Neuronal stem cell (in vitro differentiated cells): Measurements from ENCODE around the gene ALB.

Experiments
- DNase-seq: peaks from one replicate; pipeline ENCODE4 v3.0.0-alpha.2; 2013; ENCODE audit warnings: low spot score
- H2AFZ ChIP-seq: one replicate; pipeline ENCODE4 v1.6.1; 2013; ENCODE audit warnings: mild to moderate bottlenecking, low read length, inconsistent platforms
- H2AK5ac ChIP-seq: 2 replicates; pipeline ENCODE4 v1.6.1; 2013; ENCODE audit warnings: low read depth, mild to moderate bottlenecking, inconsistent platforms, low read length, moderate library complexity, mixed read lengths
- H2BK120ac ChIP-seq: 2 replicates; pipeline ENCODE4 v1.6.1; 2013; ENCODE audit warnings: low read depth, mild to moderate bottlenecking, inconsistent platforms, low read length, moderate library complexity, mixed read lengths
- H2BK12ac ChIP-seq: one replicate; pipeline ENCODE4 v1.6.1; 2013; ENCODE audit warnings: low read length, inconsistent platforms
- H2BK15ac ChIP-seq: 2 replicates; pipeline ENCODE4 v1.6.1; 2013; ENCODE audit warnings: mild to moderate bottlenecking, low read length, inconsistent platforms, mixed read lengths
- H2BK5ac ChIP-seq: one replicate; pipeline ENCODE4 v1.6.1; 2013; ENCODE audit warnings: inconsistent platforms, mild to moderate bottlenecking, low read length, moderate library complexity
- H3K14ac ChIP-seq: one replicate; pipeline ENCODE4 v1.6.1; 2013; ENCODE audit warnings: low read length, inconsistent platforms
- H3K18ac ChIP-seq: 2 replicates; pipeline ENCODE4 v1.6.1; 2013; ENCODE audit warnings: low read length, inconsistent platforms
- H3K23ac ChIP-seq: 2 replicates; pipeline ENCODE4 v1.6.1; 2013; ENCODE audit warnings: low read depth, mild to moderate bottlenecking, mixed read lengths, low read length, inconsistent platforms; ENCODE audit not compliant: poor library complexity
- H3K27ac ChIP-seq: replicated peaks from 3 replicates; pipeline ENCODE4 v1.5.1; 2013; ENCODE audit warnings: low read length, inconsistent platforms
- H3K27me3 ChIP-seq, 3 experiments: 2 replicates each; pipeline ENCODE4 v1.6.1; 2013; ENCODE audit warnings: low read length in 3 of 3, mild to moderate bottlenecking in 2 of 3, inconsistent platforms in 1 of 3, low read depth in 1 of 3, mixed read lengths in 1 of 3, moderate library complexity in 1 of 3; ENCODE audit not compliant: control insufficient read depth in 3 of 3, insufficient read depth in 3 of 3
- H3K36me3 ChIP-seq, 2 donors: replicated peaks in 1 of 2; 2 replicates each; pipeline ENCODE4 v1.6.1; 2013; ENCODE audit warnings: low read length in 2 of 2; ENCODE audit not compliant: control insufficient read depth in 2 of 2, insufficient read depth in 2 of 2
- H3K4ac ChIP-seq: 2 replicates; pipeline ENCODE4 v1.6.1; 2013; ENCODE audit warnings: inconsistent platforms, mild to moderate bottlenecking, low read length, moderate library complexity
- H3K4me1 ChIP-seq, 2 donors: 1 replicate in 1 of 2; 2 replicates in 1 of 2; pipeline ENCODE4 v1.6.1; 2013; ENCODE audit warnings: low read length in 2 of 2, low read depth in 1 of 2; ENCODE audit not compliant: control insufficient read depth in 2 of 2, insufficient read depth in 1 of 2
- H3K4me2 ChIP-seq: one replicate; pipeline ENCODE4 v1.6.1; 2013; ENCODE audit warnings: mild to moderate bottlenecking, low read length, inconsistent platforms; ENCODE audit not compliant: insufficient read depth, poor library complexity, severe bottlenecking
- H3K4me3 ChIP-seq, 2 donors: 2 replicates each; pipeline ENCODE4 v1.5.1; 2013; ENCODE audit warnings: low read length in 2 of 2, mild to moderate bottlenecking in 2 of 2, inconsistent platforms in 1 of 2, moderate library complexity in 1 of 2
- H3K79me1 ChIP-seq: one replicate; pipeline ENCODE4 v1.6.1; 2013; ENCODE audit warnings: low read depth, mild to moderate bottlenecking, inconsistent platforms, low read length, moderate library complexity
- H3K9ac ChIP-seq: one replicate; pipeline ENCODE4 v1.6.1; 2013; ENCODE audit warnings: mild to moderate bottlenecking, low read depth, low read length, inconsistent platforms; ENCODE audit not compliant: poor library complexity
- H3K9me3 ChIP-seq, 2 donors: replicated peaks in 1 of 2; 2 replicates each; pipeline versions ENCODE3 to v1.6.1; 2013; ENCODE audit warnings: low read length in 2 of 2, mild to moderate bottlenecking in 2 of 2, inconsistent platforms in 1 of 2, low read depth in 1 of 2, mixed read lengths in 1 of 2, moderate library complexity in 1 of 2; ENCODE audit not compliant: control insufficient read depth in 2 of 2, insufficient read depth in 1 of 2
- H4K8ac ChIP-seq: one replicate; pipeline ENCODE4 v1.6.1; 2013; ENCODE audit warnings: low read depth, mild to moderate bottlenecking, inconsistent platforms, low read length, moderate library complexity
- H4K91ac ChIP-seq: one replicate; pipeline ENCODE4 v1.6.1; 2013; ENCODE audit warnings: low read length, low read depth, mild to moderate bottlenecking, inconsistent platforms; ENCODE audit not compliant: poor library complexity
- WGBS, 2 donors: extraction: QIAGEN DNeasy Blood & Tissue Kit; methylation state at CpG; one replicate each; pipeline ENCODE4 v1.1.7; 2013; ENCODE audit warnings: missing lambda C conversion rate in 2 of 2, mixed read lengths in 1 of 2; ENCODE audit not compliant: insufficient read length in 2 of 2, insufficient replicate concordance in 1 of 2; ENCODE audit errors: extremely low coverage in 2 of 2; 5-methylcytosine and 5-hydroxymethylcytosine counted together

The ALB gene

DNA sequence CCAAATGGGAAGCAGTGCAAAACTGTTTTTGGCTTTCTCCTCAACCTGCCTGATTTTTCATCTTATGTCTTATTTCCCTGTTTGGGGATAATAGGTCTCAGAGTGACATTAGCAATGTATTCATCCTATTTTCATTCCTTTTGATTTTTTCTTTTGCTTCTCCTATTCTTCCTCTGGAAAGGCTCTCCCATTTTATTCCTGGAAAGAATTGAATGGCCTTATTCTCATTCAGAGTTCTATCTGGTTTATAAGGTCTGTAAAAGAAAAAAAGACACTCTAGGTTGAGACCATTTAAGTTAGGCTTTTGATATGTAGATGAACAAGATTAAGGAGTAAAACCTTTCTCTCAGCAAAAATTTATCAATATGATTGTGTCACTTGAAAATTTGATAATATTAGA is 27.8 kb upstream of the ALB start:
- Histone ChIP-seq H2AFZ (no peak overlapping the region), H3K4me1 (no peaks in the 10 kb centered on the region), H2BK12ac (no peak overlapping the region), H2AK5ac (no peak overlapping the region), H3K79me1 (no peaks in the 10 kb centered on the region), H3K27ac (no peak overlapping the region), H3K9ac (no peak overlapping the region), H3K23ac (no peak overlapping the region), H3K36me3 (no peaks in the 10 kb centered on the region), H3K4me3 (no peak overlapping the region), H3K27me3 (no peaks in the 10 kb centered on the region), H2BK120ac (no peak overlapping the region), H3K14ac (no peak overlapping the region), H4K91ac (no peak overlapping the region), H3K18ac (no peak overlapping the region), H3K9me3 (no peaks in the 10 kb centered on the region), H3K4me2 (no peak overlapping the region), H2BK15ac (no peak overlapping the region), H3K4ac (no peak overlapping the region), H2BK5ac (no peak overlapping the region), H4K8ac (no peak overlapping the region)
- no peak for DNase-seq

- no peak overlapping the region for H2AK5ac ChIP-seq
- H2BK15ac ChIP-seq: no peak overlapping the region
- H2BK120ac ChIP-seq: no peak overlapping the region
- no peak overlapping the region for H3K4ac ChIP-seq
- no peaks in the 10 kb centered on the region for H3K36me3 ChIP-seq
- H2BK5ac ChIP-seq: no peak overlapping the region
- H3K23ac ChIP-seq: no peak overlapping the region
- no CpG with 5 or more reads among the region's 4 CpGs for WGBS, 2 donors
- no peak overlapping the region for H3K4me2 ChIP-seq
- H3K9ac ChIP-seq: no peak overlapping the region
- no peak overlapping the region for H3K18ac ChIP-seq
- H2BK12ac ChIP-seq: no peak overlapping the region
- H4K8ac ChIP-seq: no peak overlapping the region
- H3K9me3 ChIP-seq: no peaks in the 10 kb centered on the region
- H3K27ac ChIP-seq: no peak overlapping the region
- H3K4me3 ChIP-seq: no peak overlapping the region
- no peak overlapping the region for H2AFZ ChIP-seq
- H3K27me3 ChIP-seq: no peaks in the 10 kb centered on the region
- H3K79me1 ChIP-seq: no peaks in the 10 kb centered on the region
- H3K4me1 ChIP-seq: no peaks in the 10 kb centered on the region
- no peak overlapping the region for H3K14ac ChIP-seq
- DNase-seq: no peak
- H4K91ac ChIP-seq: no peak overlapping the region
These were observed 27.1 kb upstream of the ALB start for GRCh38 chr4:73376976-73377375.

DNA sequence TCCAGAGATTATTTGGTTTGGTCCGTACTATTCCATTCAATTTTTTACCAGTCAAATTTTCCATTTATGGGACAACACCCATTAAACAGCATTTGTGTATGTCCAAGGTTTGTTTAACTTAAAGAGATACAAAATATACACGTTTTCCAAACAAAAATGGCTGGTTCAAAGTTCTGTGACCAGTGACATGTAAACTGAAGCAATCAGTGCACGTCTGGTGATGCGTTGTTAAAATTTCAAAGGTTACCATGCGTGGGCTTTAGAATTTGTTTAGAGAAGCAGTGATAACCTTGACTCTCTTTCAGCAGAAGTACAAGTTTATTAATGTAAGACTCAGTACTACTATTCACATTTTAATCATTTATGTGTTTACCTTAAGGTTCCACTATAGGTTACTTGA is 25.2 kb upstream of the ALB start:
- Histone ChIP-seq H2BK120ac (no peak overlapping the region), H2BK15ac (no peak overlapping the region), H3K9me3 (no peaks in the 10 kb centered on the region), H3K36me3 (no peaks in the 10 kb centered on the region), H2AK5ac (no peak overlapping the region), H3K9ac (no peak overlapping the region), H2BK12ac (no peak overlapping the region), H3K4me2 (no peak overlapping the region), H3K23ac (no peak overlapping the region), H3K4me1 (no peaks in the 10 kb centered on the region), H4K91ac (no peak overlapping the region), H3K18ac (no peak overlapping the region), H3K14ac (no peak overlapping the region), H4K8ac (no peak overlapping the region), H3K27ac (no peak overlapping the region), H2BK5ac (no peak overlapping the region), H3K79me1 (no peaks in the 10 kb centered on the region), H3K27me3 (no peaks in the 10 kb centered on the region), H3K4me3 (no peak overlapping the region), H2AFZ (no peak overlapping the region), H3K4ac (no peak overlapping the region)
- no CpG with 5 or more reads among the region's 5 CpGs for WGBS, 2 donors
- DNase-seq: no peak

- Histone ChIP-seq H3K4me3 (no peak overlapping the region), H3K36me3 (no peaks in the 10 kb centered on the region), H3K9me3 (no peaks in the 10 kb centered on the region), H3K14ac (no peak overlapping the region), H3K4me1 (no peaks in the 10 kb centered on the region), H3K4ac (no peak overlapping the region), H4K91ac (no peak overlapping the region), H2BK120ac (no peak overlapping the region), H3K27me3 (no peaks in the 10 kb centered on the region), H2AFZ (no peak overlapping the region), H3K27ac (no peak overlapping the region), H2BK12ac (no peak overlapping the region), H2BK5ac (no peak overlapping the region), H3K23ac (no peak overlapping the region), H2AK5ac (no peak overlapping the region), H2BK15ac (no peak overlapping the region), H4K8ac (no peak overlapping the region), H3K79me1 (no peaks in the 10 kb centered on the region), H3K18ac (no peak overlapping the region), H3K9ac (no peak overlapping the region), H3K4me2 (no peak overlapping the region)
- DNase-seq: no peak
These were observed 24.1 kb upstream of the ALB start for GRCh38 chr4:73379946-73380345.
